Activated CD8-positive, alpha-beta memory T cell treated with anti-CD3 and anti-CD28 coated beads, Interleukin-2, amount 50 U/mL, for 24 hours (primary cell): ENCODE data around the gene SLC22A16.

Experiments
- DNase-seq: peaks from one replicate; pipeline ENCODE4 v3.0.0-alpha.2; 2020; ENCODE audit errors: extremely low read depth

Gene SLC22A16

DNA sequence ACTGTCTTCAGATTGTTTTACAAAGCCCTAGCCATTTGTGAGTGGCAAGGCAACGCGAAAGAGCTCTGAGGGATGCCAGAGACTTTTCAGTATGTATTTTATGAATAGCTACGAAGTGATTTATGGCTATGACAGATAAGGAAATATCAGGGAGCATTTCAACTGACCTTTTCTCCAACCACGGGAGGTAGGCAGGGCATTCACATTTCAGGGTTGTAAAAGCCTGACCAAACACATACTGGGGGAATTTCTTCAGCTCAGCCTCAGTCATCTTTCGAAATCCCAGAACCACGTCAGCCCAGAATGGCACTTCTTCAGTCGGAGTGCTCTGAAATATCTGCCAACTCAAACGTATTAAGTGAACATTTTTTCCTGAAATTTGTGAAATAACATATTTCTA, 71.8 kb downstream of the SLC22A16 start:
- DNase-seq: no peak

DNA sequence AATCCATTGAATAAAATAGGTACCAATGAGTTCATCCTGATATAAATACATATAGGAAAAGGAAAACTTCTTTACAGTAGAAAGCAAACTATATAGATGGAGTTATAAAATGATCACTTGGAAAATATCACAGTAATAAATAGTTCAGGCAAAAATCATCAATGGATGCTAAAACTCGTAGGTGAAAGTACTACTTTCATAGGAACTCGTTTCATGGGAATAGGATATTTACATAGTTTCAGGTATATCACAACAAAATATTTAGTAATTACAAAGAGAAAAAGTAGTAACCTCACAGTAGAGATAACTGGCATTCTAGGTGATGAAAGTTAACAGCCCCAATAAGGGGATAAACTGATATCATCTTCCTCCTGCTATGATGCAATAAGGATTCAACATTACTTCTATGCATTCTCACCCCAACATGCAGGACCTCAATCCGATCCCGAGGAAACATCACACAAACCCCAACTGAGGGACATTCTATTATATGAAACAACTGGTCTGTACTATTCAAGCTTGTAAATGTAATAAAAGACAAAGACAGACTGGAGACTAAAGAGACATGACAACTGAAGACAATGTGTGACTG, 74.7 kb downstream of the SLC22A16 start:
- DNase-seq: no peak

DNA sequence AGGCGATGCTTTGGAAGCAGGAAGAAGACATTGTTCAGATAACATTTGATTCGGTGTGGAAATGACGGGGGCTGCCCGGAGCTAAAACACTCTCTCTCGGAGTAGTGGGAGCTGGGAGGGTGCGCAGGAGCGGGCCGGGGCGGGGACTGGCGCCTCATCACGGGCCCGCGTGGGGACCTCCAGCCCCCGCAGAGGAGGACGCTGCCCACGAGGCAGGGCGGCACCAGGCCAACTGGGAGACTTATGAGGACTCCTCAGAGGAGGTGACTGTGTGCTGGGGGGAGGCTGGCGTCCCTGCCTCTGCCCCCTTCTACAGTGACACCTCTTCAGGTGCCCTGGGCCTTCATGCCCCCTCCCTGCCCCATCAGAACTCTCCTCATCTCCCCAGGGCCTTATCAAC, 76.2 kb downstream of the SLC22A16 start:
- DNase-seq: no peak

- no peak for DNase-seq
These were observed 77.0 kb downstream of the SLC22A16 start for GRCh38 chr6:110399219-110400071.

GRCh38 chr6:110398778-110399177, 77.6 kb downstream of the SLC22A16 start:
- DNase-seq: no peak

DNA sequence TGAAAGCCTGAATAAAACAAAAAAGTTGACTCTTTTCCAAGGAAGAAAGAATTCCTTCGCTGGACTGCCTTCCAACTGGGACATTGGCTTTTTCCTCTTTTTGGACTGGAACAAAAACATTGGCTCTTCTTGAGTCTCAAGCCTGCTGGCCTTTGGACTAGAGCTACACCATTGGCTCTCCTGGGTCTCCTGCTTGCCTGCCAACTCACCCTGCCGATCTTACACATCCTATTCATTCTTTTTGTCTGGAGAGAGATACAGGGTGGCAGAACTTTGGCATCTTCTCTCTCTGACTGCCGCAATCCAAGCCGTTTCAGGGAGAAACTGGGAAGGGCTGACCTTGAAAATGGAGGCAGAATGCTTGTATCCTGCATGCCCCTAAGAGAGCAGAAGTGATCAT, 81.2 kb downstream of the SLC22A16 start:
- no peak for DNase-seq

- no peak for DNase-seq
These were observed 82.0 kb downstream of the SLC22A16 start for GRCh38 chr6:110394409-110394808.

GRCh38 chr6:110392727-110393126, 83.7 kb downstream of the SLC22A16 start:
- DNase-seq: no peak

DNA sequence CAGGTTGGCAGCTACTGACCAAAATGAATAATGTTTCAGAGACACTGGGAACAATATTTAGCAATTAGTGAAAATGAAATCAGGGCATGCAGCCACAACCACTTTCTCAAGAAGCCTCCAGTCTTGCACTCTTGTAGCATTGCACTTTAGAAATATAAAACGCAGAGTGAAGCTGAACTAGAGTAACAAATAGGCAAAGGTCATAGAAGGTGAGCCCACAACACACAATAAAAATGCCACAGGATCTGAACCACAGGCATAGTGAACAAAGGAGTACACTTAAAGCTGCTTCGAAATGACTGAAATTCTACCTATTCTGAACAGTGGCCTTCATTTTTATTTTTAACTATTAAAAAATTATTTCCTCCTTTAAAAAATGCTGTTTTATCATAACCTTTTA, 86.0 kb downstream of the SLC22A16 start:
- no peak for DNase-seq

DNA sequence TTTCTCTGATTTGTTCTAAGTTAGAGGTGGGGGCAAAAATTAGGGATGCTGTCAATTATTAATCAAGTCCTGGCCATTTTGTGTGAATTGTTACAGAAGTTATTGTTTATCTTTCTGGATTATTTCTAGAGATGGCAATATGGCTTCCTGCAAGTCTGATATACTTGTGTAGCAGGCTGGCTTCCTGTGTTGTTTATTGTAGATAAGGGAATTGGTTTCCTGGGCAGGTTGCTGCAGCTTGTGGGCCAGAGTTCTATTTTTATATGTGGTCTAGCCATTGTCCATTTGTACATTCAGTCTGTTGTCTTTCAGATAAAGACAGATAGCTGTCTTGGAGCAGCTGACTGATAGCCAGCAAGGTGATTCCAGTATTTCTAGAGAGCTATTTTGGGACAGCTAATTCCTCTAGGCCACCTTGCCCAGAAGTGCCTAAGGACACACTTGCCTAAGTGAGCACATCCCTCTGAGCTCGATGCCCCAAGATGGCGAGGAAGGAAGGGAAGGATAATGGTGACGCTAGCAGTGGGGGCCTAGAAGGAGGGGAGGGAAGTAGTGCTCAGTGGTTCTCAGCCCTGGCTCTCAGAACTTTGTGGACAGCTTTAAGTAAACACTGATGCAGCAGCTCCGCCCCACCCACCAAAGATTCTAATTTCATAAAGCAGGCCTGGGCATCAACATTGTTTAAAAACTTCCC, 86.6 kb downstream of the SLC22A16 start:
- no peak for DNase-seq

- no peak for DNase-seq
These were observed 88.4 kb downstream of the SLC22A16 start for GRCh38 chr6:110387986-110388385.

- DNase-seq: no peak
These were observed 91.0 kb downstream of the SLC22A16 start for GRCh38 chr6:110385458-110385863.

GRCh38 chr6:110378552-110378951, 97.9 kb downstream of the SLC22A16 start:
- DNase-seq: no peak
